Type B pancreatic cell (in vitro differentiated cells): ENCODE measurements around the gene TGM2. TPM values are rescaled to one million over a fixed set of nuclear protein-coding genes. Genes with fewer than 3 reads are reported as not detected.

Experiments used
- DNase-seq: peaks from one replicate; pipeline ENCODE4 v3.0.0; 2021; ENCODE audit warnings: mixed read lengths; ENCODE audit not compliant: unreplicated experiment; ENCODE audit errors: extremely low spot score
- H3K27ac Mint-ChIP-seq: 2 replicates; pipeline ENCODE4 v1.8.0; 2021; ENCODE audit warnings: mild to moderate bottlenecking, mixed read lengths
- H3K27me3 Mint-ChIP-seq: 2 replicates; pipeline ENCODE4 v1.8.0; 2021; ENCODE audit warnings: mixed read lengths
- H3K36me3 Mint-ChIP-seq: 2 replicates; pipeline ENCODE4 v1.8.0; 2021; ENCODE audit warnings: mixed read lengths
- H3K4me1 Mint-ChIP-seq: one replicate; pipeline ENCODE4 v1.8.0; 2021; ENCODE audit warnings: mixed read lengths; ENCODE audit not compliant: unreplicated experiment
- H3K4me3 Mint-ChIP-seq: 2 replicates; pipeline ENCODE4 v1.8.0; 2021; ENCODE audit warnings: mild to moderate bottlenecking, mixed read lengths
- H3K9me3 Mint-ChIP-seq: 2 replicates; pipeline ENCODE4 v1.8.0; 2021; ENCODE audit warnings: mixed read lengths
- total RNA-seq: library from RNA; stranded (reverse); gene quantifications from 2 replicates; pipeline ENCODE4 v1.2.1, GENCODE V29; 2021; ENCODE audit warnings: low replicate concordance
- TF ChIP-seq, protein P1 (sequence below): fragments of 200-600 bp; sonication (generic); conservative IDR thresholded peaks from 2 replicates; pipeline ENCODE4 v1.5.0; 2021; ENCODE audit warnings: antibody characterized with exemption, mild to moderate bottlenecking

TGM2 gene
- total RNA-seq, 1 donor from 2014 or later: 31.7 TPM

GRCh38 chr20:38112930-38113294, 52.2 kb downstream of the TGM2 start:
- no peak overlapping the region for H3K27ac Mint-ChIP-seq
- TF ChIP-seq, protein P1, sequence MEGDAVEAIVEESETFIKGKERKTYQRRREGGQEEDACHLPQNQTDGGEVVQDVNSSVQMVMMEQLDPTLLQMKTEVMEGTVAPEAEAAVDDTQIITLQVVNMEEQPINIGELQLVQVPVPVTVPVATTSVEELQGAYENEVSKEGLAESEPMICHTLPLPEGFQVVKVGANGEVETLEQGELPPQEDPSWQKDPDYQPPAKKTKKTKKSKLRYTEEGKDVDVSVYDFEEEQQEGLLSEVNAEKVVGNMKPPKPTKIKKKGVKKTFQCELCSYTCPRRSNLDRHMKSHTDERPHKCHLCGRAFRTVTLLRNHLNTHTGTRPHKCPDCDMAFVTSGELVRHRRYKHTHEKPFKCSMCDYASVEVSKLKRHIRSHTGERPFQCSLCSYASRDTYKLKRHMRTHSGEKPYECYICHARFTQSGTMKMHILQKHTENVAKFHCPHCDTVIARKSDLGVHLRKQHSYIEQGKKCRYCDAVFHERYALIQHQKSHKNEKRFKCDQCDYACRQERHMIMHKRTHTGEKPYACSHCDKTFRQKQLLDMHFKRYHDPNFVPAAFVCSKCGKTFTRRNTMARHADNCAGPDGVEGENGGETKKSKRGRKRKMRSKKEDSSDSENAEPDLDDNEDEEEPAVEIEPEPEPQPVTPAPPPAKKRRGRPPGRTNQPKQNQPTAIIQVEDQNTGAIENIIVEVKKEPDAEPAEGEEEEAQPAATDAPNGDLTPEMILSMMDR: no peak
- peaks cover 32% of the 10 kb centered on the region for H3K4me1 Mint-ChIP-seq
- H3K27me3 Mint-ChIP-seq: no peaks in the 10 kb centered on the region
- DNase-seq: no peak
- no peak overlapping the region for H3K4me3 Mint-ChIP-seq
- no peaks in the 10 kb centered on the region for H3K9me3 Mint-ChIP-seq
- H3K36me3 Mint-ChIP-seq: no peaks in the 10 kb centered on the region

GRCh38 chr20:38112261-38112929, 52.7 kb downstream of the TGM2 start:
- Mint-ChIP-seq H3K36me3 (no peaks in the 10 kb centered on the region), H3K4me3 (no peak overlapping the region), H3K27ac (no peak overlapping the region), H3K27me3 (no peaks in the 10 kb centered on the region), H3K4me1 (peaks cover 32% of the 10 kb centered on the region), H3K9me3 (no peaks in the 10 kb centered on the region)
- TF ChIP-seq, protein P1: no peak
- DNase-seq: peak; percentile 53

- no peak overlapping the region for H3K4me3 Mint-ChIP-seq
- no peak for DNase-seq
- no peak overlapping the region for H3K27ac Mint-ChIP-seq
- no peaks in the 10 kb centered on the region for H3K9me3 Mint-ChIP-seq
- peaks cover 32% of the 10 kb centered on the region for H3K4me1 Mint-ChIP-seq
- TF ChIP-seq, protein P1: no peak
- H3K27me3 Mint-ChIP-seq: no peaks in the 10 kb centered on the region
- H3K36me3 Mint-ChIP-seq: no peaks in the 10 kb centered on the region
Measured at GRCh38 chr20:38111366-38112232, 53.5 kb downstream of the TGM2 start.

DNA sequence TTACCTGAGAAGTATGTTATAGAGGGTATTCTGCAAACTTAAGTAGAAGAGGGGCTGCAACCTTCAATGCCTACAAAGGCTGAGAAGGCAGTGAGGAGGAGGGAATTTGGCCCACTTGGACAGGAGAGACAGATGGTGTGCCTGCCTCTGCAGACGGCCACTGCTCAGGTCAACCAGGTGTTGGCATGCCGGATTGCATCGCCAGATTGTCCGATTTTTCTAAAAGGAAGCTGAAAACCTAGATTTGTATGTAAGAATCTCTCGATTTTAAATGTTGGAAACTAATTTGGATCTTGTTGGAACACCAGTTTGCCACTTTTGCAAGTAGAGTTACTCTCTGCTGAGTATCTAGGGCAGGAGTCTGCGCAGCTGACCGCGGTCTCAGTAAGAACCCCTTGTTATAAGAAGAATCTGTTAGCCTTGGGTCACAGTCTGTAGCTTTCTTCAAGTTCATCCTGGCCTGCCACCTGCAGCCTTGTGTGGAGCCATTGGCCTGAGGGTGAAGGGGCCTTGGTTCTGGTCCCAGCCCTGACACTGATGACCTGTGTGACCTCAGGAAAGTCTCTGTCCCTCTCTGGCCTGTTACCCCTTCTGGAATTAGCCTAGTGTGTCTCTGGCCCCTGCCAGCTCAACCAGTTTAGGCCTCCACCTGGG, 54.4 kb downstream of the TGM2 start:
- Mint-ChIP-seq H3K4me3 (no peak overlapping the region), H3K36me3 (no peaks in the 10 kb centered on the region), H3K9me3 (no peaks in the 10 kb centered on the region), H3K27me3 (no peaks in the 10 kb centered on the region), H3K27ac (peak overlapping the region; percentile 61), H3K4me1 (peaks cover 32% of the 10 kb centered on the region)
- TF ChIP-seq, protein P1: no peak
- DNase-seq: no peak

GRCh38 chr20:38109591-38110524, 55.2 kb downstream of the TGM2 start:
- peaks cover 32% of the 10 kb centered on the region for H3K4me1 Mint-ChIP-seq
- TF ChIP-seq, protein P1: no peak
- peak overlapping the region; percentile 61 for H3K27ac Mint-ChIP-seq
- H3K27me3 Mint-ChIP-seq: no peaks in the 10 kb centered on the region
- H3K4me3 Mint-ChIP-seq: no peak overlapping the region
- DNase-seq: no peak
- H3K36me3 Mint-ChIP-seq: no peaks in the 10 kb centered on the region
- H3K9me3 Mint-ChIP-seq: no peaks in the 10 kb centered on the region
